EH (cell line): Measurements from ENCODE around the gene ANKRD42.

Source experiments
- DNase-seq: peaks from one replicate; pipeline ENCODE4 v3.0.0-alpha.2; 2015; ENCODE audit warnings: low read depth

ANKRD42 gene

DNA sequence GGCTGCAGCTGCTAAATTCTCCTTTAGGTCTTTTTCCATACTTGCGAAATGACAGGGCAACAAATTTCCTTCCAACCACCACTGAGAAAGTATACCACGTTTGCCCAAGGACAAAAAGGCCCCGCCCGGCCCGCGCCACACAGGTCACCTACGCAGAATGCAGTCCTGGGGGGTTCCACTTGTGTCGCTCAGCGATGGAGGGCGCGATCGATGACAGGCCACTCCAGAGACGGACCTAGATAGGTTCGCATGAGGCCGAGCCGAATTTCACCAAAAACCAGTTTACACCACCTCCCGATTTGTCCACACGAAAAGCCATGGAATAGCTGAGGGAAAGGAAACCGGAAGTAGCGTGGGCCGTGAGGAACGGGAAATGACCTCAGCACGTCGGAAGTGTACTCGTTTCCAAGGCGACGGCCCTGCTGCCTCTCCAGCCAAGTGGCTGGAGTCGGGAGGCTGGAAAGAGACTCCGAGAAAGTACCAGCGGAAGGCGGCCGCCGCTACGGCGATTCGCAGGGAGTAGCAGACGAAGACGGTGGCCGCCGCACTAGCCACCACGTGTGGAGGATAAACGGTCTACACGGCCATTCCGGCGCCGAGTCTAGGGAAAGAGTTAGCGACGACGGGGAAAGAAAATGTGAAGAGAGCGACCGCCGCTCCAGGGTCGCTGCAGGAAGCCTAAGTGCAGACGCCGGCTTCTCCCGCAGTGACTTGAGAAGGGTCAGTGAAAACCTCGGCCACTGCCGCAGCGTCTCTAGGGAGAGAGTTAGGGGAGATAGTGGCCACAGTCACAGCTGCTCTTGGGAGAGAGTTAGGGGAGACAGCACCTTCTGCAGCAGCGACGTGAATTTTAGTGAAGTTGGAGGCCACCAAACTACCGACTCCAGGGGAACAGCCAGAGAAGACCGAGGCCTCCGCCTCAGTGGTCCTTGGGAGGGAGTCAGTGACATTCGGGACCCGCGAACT lies at the start of gene ANKRD42:
Gene ANKRD42, plus strand, starts transcription at position 398 of the 966 bp plus-strand sequence. CDS start 959 bp downstream, outside the sequence.
- peak; percentile 97 for DNase-seq

DNA sequence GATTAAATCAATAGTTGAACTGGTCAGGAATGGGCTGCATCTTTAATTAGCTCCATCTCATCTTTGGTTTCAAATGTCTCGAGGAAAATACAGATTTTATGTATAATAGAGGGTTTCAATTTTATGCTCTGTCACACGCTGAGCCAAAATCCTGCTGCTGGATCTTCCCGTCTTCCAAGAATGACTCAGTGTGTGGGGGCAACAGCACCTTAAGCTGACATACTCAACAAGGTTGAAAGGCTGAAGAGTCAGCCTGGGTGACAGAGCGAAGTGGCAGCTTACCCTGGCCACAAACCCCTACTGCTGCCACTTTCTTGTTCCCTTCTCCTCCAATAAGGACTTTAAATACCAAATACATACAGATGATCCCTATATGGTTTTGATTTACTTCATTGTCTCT lies 45.6 kb upstream of the ANKRD42 start:
- no peak for DNase-seq

DNA sequence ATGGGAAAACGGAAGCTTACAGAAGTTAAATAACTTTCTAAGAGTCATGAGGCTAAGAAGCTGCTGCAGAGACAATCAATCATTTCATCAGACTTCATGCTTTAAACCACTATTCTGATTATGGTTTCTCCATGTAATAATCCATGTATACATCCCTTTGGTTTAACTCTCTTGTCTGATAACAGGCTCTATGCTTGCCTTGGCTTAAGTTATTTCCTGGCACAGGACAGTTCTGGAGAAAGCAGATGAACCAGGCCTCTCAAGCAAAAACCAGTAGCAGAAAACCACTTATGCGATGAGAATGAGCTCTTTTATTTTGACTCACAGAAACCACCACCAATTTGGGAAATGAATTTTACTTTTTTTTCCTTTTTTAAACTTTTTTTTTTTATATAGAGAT lies 43.1 kb upstream of the ANKRD42 start:
- DNase-seq: no peak

DNA sequence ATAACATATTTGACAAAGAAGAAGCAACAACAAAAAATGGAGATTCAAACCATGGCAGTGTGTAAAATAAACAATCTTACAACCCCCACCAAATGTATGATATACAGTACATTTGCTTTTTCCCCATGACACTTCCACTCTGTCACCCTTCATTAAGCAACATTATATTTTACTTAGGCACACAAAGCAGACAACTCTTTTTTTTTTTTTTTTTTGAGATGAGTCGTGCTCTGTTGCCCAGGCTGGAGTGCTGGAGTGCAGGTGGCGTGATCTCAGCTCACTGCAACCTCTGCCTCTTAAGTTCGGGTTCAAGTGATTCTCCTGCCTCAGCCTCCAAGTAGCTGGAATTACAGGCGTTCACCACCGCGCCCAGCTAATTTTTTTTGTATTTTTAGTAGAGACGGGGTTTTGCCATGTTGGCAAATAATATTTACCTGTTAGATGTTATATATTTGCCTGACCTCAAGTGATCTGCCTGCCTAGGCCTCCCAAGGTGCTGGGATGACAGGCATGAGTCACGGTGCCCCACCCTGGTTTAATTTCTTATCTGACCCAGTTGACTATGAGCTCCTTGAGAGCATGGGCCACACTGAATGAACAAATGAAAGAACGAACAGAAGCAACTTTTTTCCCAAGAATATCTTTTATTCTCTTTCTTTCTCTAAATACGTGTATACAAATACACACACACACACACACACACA lies 42.1 kb upstream of the ANKRD42 start:
- no peak for DNase-seq

DNA sequence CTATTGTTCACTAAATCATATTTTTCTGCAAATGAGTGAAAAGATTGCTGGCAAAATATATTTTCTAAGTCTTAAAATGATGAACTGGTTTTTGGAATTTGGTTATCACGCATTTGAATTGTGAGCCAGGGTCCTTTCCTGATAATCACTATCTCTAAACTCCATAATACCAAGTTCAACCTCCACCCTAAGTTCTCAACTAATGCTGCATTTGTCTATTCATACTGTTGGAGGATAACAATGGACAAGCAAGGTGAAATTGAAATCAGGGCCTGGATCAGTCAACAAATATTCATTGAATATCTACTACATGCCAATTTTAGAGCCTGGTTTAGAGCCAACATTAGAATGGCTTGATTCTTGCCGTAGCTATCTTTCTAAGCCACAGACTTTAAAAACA lies 41.2 kb upstream of the ANKRD42 start:
- no peak for DNase-seq

DNA sequence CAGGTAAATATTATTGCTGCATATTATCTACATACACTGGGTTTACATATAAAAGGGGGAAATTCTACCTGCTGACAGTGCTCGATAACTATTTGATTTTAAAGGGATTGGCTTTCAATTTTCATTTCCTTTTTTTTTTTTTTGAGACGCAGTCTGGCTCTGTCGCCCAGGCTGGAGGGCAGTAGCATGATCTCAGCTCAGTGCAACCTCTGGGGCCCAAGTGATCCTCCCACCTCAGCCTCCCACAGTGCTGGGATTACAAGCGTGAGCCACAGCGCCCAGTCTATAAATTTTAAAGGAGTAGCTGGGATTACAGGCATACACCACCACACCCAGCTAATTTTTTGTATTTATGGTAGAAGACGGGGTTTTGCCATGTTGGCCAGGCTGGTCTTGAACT lies 39.7 kb upstream of the ANKRD42 start:
- DNase-seq: no peak

DNA sequence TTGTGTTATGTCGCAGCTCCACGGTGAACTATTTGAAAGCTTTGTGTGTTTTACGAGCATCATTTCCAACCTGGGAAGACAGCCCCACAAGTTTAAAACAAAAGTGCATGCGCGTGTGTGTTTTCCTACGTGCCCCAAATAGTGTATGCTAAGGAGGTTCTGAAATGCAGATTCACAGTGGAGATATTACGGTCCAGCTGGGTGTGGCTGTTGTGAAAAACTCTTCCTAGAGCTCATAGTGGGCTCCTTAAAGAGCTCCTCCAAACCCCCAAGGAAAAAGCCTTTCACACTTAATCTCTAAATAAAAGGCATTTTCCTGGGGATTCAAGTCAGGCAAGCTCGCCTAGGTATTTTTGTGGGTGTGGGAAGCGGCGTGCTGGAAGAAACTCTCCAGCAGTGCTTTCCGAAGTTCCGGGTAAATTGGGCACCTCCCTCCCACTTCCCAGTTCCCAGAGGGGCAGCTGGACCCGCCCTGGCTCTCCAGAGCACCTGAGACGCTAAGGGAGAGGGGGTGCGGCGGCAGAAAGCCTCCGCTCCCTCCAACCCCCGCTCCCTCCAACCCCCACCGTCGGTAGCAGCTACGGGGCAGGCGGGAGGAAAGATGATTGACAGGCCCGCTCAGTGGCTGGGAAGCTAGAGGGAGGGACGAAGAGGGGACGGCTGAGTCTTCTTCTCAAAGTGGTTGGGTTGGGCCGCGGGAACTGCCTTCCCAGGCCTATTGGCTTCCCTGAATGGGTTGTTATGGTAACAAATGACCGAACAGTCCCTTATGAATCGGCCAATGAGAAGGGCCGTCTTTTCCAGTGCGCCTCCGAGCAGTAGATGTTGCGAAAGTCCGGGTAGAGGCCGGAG lies 37.1 kb upstream of the ANKRD42 start:
- peak; percentile 100 for DNase-seq

DNA sequence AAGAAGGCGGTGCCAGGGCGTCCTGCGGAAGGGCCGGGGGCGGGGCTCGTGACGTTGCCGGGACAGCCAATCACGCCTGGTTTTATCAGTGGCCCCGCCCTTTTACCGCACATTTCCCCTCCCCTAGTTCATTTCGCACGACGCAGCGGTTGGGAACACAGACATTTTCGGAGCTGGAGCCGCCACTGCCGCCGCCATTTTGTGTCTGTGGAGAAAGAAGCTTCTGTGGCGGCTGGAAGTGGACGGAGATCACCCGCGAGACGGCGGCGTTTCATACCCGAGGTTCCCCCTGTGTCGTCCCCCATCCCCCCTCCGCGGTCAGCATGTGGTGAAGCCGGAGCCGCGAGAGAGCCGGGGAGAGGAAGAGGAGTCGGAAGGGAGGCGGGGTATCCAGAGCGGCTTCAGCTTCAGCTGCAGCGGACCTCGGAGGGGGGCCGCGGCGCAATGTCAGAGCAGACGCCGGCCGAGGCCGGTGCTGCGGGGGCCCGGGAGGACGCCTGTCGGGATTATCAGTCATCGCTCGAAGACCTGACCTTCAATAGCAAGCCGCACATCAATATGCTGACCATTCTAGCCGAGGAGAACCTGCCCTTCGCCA lies 36.4 kb upstream of the ANKRD42 start, which contains the start of gene PCF11:
Gene PCF11, plus strand, starts transcription at position 136 of the 598 bp plus-strand sequence. Its CDS starts 309 bp downstream, at position 445.
- DNase-seq: no peak

DNA sequence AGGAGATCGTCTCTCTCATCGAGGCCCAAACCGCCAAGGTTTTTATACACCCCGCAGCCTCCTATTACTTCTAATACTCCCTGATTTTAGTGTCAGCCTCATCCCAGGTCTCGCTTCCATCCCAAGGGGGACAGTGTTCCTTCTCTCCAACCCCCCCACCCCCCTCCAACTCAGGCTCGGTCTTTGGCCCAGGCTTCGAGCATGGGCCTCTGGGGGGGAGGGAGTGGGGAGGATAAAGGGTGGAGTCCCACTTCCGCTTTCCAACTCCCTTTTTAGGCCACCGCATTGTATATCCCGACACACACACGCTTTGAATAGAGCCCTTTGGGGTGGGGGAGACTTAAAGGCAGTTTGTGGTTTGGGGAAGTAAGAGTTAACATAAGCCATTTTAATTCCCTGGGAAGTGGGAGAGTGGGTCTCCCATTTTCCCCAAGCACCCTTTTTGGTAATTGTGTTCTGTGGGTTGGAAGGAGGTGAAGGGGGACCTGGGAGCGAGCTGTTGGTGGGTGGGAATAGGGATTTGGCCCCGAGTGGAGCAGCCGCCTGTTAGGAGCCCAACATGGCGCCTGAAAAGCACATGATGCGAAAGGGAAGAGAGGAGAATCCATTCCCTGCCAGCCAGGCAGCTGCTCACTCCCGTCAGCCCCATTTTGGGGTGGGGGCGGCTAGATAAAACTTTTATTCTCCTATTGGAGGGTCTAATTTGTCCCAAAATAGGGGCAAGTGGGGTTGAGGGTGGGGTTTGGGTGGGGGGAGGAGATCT lies 35.7 kb upstream of the ANKRD42 start:
- DNase-seq: peak; percentile 62

DNA sequence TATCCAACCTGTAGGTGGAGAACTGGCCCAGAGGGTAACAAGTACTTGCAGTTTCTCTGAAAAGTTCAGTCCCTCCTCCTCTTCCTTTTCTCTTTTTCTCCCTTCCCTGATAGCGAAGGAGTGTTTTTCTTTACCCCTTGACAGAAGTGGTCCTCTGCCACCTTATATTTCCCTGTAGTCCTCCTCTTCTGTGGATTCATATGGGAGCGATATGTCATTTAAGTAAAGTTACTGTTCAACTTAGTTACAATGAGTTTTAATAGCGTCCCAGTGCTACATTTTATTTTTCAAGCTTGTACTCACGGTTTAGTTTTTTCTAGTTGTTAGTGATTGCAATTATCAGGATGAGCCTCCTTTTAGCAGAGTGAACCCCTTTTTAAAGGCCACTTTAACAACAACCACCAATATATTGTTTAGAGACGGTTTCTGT lies 35.1 kb upstream of the ANKRD42 start:
- no peak for DNase-seq

DNA sequence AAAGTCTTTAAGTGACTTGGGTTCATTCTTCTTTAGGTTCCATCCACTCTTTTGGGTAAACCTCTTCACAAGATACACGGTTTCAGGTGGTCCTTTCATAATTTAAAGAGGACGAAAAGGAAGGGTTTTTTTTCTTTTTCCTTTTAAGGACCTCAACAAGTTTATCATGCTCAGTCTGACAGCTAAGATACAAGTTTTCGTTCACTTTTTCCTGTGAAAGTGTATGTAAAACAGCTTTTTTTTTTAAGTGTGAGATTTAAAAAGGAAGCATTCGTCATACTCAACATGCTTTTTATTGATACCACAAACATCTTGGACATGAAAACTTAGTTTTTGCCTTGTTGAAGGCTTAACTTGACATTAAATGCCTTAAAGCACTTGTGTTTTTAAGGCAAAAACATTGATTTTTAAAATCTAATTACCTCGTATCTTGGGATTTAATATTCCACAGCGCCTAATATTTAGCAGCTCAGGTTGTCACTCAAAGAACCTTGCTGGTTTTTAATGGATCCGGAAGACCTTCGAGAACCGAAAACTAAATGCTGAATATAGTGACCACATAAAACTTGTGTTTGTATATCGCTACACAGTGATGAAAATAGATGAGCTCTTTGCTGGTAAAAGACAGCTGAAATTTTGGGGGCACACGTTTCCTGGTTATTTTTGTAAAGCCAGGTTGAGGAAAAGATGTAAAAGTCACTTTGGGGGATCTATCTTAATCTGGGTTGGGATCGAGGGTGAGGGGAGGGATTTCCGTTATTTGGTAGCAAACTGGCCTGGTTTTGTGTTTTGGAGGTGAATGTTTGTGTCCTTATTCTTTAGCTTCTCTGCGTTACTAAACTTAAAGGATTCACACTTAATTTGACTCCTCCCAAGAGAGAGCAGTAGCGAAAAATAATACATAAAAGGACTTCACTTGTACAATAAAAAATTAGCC lies 34.3 kb upstream of the ANKRD42 start:
- DNase-seq: no peak

DNA sequence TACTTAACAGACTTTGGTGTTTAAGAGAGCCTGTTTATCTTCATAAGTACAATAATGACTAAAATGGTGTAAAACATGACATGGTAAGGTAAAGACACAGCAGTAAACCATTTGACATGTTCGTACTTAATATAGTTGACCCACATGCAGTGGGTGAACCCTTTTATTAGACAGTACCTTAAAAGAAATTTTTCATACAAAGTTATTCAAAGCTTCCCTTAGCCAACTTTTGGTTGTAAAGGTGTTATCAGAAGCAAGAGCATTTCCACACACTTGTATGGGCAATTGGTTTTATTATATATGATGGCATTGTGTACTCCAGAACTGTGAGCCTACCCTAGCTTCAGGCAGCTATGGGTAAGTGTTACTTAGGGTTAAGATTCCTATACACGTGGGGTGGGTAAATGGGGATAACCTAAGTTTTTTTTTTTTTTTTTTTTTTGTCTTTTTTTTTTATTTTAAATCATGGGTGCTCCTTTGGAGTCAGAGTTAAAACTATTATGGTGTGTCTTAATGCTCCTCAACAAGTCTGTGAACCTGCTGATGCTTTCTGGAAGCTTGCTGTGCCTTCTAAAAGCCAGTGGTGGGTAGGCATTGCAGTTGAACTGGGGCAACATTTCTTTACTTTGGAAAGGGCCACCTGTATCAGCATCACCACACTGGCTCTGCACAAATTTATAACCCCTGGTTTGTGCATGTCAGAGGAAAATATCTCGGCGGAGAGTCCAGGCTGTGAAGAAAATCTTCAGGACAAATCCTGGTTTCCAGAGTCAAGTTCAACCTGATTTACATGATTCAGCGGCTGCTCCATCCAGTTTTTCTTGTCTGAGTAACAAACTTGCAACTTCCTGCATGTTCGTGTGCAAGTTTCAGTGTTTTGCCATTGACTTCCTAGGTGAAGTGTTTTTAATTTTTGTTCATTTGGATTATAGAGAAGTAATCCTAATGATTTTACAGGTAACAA lies 33.3 kb upstream of the ANKRD42 start:
- DNase-seq: peak; percentile 53

DNA sequence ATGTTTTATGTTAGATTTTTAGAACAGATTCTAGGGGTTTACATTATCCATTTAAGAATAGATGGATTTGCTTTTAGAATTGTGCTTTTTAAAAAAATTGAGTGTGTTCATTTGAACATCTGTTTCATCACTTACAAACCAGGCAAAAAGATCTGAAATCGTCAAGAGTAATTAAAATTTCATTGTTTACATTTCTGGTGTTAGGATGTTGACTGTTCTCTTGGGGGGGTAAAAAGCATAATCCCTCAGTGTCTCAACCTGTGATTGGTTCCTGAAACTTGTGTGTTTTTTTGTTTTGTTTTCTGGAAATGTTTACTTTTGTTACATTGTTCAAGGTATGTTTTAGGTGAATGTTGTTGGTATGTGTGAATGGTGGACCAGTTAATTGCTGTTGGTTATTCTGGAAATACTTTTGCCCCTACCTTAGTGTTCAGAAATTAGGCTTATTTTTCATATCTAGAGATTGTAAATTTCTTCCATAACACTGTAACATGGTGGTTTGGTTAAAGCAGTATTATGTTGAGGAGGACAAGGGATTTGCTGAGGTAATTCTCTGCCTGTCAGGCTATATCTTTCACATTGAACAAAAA lies 31.8 kb upstream of the ANKRD42 start:
- no peak for DNase-seq

DNA sequence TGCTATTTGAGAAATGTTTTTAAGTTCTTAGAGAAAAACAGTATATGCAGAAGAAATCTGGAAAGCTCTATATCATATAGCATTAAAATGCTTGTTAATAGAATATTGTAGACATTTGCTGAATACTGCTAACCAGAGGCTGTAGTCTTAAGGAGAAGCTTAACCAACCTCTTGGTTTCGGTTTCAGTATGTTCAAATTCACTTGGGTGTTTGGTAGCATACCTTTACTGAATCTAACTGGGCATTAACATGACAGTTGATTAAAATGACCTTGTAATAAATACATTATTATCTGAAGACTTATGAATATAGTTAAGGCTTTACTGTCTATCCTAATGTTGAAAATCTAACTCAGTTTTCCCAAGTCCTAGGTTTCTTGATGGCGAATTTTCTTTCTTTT lies 31.1 kb upstream of the ANKRD42 start:
- no peak for DNase-seq

DNA sequence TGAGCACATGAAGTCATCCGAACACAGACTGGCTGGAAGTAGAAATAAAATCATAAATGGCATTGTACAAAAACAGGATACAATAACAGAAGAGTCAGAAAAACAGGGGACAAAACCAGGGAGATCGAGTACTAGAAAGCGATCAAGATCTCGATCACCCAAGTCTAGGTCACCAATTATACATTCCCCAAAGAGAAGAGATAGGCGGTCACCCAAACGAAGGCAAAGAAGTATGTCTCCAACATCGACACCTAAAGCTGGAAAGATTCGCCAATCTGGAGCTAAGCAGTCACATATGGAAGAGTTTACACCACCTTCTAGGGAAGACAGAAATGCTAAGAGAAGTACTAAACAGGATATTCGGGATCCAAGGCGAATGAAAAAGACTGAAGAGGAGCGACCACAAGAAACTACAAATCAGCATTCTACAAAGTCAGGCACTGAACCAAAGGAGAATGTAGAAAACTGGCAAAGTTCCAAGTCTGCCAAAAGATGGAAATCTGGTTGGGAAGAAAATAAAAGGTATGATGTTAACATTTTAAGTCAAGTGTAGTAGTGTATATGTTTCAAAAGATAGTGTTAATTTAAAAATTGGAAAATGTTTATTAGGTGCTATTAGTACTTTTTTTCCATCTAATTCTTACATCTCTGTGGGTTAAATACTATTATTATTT lies 27.2 kb upstream of the ANKRD42 start:
- no peak for DNase-seq

DNA sequence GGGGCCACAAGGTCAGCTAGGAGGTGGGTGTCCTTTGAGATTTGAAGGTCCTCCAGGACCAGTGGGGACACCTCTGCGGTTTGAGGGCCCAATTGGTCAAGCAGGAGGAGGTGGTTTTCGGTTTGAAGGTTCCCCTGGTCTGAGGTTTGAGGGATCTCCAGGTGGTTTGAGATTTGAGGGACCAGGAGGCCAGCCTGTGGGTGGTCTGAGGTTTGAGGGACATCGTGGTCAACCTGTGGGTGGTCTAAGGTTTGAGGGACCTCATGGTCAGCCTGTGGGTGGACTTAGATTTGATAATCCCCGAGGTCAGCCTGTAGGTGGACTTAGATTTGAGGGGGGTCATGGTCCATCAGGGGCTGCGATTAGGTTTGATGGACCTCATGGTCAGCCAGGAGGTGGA lies 24.8 kb upstream of the ANKRD42 start:
- DNase-seq: no peak

DNA sequence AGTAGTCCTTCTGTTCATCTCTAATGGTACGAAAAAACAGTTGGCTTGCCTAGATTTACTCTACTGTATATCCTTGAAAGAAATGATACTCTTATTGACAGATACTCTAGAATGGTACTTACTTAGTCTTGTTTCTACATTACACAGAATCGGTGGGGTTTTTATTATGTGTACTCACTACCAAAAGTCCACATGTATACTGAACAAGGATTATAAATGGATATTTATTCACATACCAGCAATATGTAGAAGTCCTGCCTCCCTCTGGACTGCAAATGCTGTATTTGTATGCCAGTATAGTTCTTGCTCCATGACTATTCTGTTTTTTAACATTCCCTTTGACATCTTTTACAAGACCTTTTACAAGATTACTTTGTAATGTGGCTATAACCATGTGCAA lies 22.6 kb upstream of the ANKRD42 start:
- DNase-seq: no peak

DNA sequence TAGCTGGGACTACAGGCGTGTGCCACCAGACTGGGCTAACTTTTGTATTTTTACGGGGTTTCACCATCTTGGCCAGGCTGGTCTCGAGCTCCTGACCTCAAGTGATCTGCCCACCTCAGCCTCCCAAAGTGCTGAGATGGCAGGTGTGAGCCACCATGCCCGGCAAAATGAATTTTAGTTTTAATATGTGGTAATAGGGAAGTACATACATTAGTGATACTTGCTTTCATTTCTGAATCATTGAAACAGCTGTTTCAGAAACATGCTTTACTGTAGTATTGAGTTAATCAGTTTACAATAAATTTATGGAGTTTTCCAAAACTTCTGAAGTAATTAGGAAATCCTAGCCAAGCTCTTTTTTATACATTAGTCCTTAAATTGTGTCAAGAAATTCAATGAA lies 21.0 kb upstream of the ANKRD42 start:
- no peak for DNase-seq
